Astrocyte (in vitro differentiated cells and primary cell): ENCODE results near the gene STXBP2. TPM values are rescaled to one million over a fixed set of nuclear protein-coding genes. Genes with fewer than 3 reads are reported as not detected.

Experiments used
- DNase-seq: peaks from one replicate; pipeline ENCODE4 v3.0.0-alpha.2; 2010; ENCODE audit warnings: low read depth
- FAIRE-seq: peaks from 2 replicates; lab custom pipeline; 2011; peaks lifted over from hg19 to GRCh38; lab: Jason Lieb, UNC
- H2AFZ ChIP-seq: 2 replicates; pipeline ENCODE4 v1.6.0; 2012; ENCODE audit warnings: low read depth, low read length, inconsistent platforms
- H3K27ac ChIP-seq: 2 replicates; pipeline ENCODE4 v1.5.1; 2011; ENCODE audit warnings: low read depth, low read length, inconsistent platforms
- H3K27me3 ChIP-seq: 2 replicates; pipeline ENCODE4 v1.6.0; 2011; ENCODE audit warnings: low read length, inconsistent platforms; ENCODE audit not compliant: insufficient read depth
- H3K36me3 ChIP-seq: 2 replicates; pipeline ENCODE4 v1.5.1; 2011; ENCODE audit warnings: low read length, inconsistent platforms; ENCODE audit not compliant: insufficient read depth
- H3K4me1 ChIP-seq: 2 replicates; pipeline ENCODE4 v1.5.1; 2011; ENCODE audit warnings: low read length, inconsistent platforms; ENCODE audit not compliant: insufficient read depth
- H3K4me2 ChIP-seq: 2 replicates; pipeline ENCODE4 v1.6.0; 2012; ENCODE audit warnings: low read length, inconsistent platforms
- H3K4me3 ChIP-seq: 2 replicates; pipeline ENCODE4 v1.5.1; 2011; ENCODE audit warnings: low read depth, mild to moderate bottlenecking, low read length, inconsistent platforms; ENCODE audit not compliant: insufficient read depth
- H3K79me2 ChIP-seq: 2 replicates; pipeline ENCODE4 v1.6.0; 2012; ENCODE audit warnings: mild to moderate bottlenecking, low read length, inconsistent platforms; ENCODE audit not compliant: insufficient read depth
- H3K9ac ChIP-seq: 2 replicates; pipeline ENCODE4 v1.6.0; 2012; ENCODE audit warnings: mild to moderate bottlenecking, low read length, inconsistent platforms
- H3K9me3 ChIP-seq: 2 replicates; pipeline ENCODE4 v1.5.1; 2012; ENCODE audit warnings: low read depth, mild to moderate bottlenecking, low read length, inconsistent platforms; ENCODE audit not compliant: insufficient read depth
- H4K20me1 ChIP-seq: 2 replicates; pipeline ENCODE4 v1.6.0; 2012; ENCODE audit warnings: low read length, inconsistent platforms; ENCODE audit not compliant: insufficient read depth
- H3K27ac Mint-ChIP-seq: one replicate; pipeline ENCODE4 v1.8.0; 2021; ENCODE audit warnings: mild to moderate bottlenecking, mixed read lengths; ENCODE audit not compliant: unreplicated experiment
- H3K27me3 Mint-ChIP-seq: one replicate; pipeline ENCODE4 v1.8.0; 2021; ENCODE audit warnings: low read depth, mixed read lengths; ENCODE audit not compliant: unreplicated experiment
- H3K36me3 Mint-ChIP-seq: one replicate; pipeline ENCODE4 v1.8.0; 2021; ENCODE audit warnings: low read depth, mixed read lengths; ENCODE audit not compliant: unreplicated experiment
- H3K4me1 Mint-ChIP-seq: one replicate; pipeline ENCODE4 v1.8.0; 2021; ENCODE audit warnings: low read depth, mixed read lengths; ENCODE audit not compliant: unreplicated experiment
- H3K4me3 Mint-ChIP-seq: one replicate; pipeline ENCODE4 v1.8.0; 2021; ENCODE audit warnings: mild to moderate bottlenecking, moderate library complexity, mixed read lengths; ENCODE audit not compliant: unreplicated experiment
- H3K9me3 Mint-ChIP-seq: one replicate; pipeline ENCODE4 v1.8.0; 2021; ENCODE audit warnings: mild to moderate bottlenecking, mixed read lengths; ENCODE audit not compliant: unreplicated experiment
- EZH2 ChIP-seq: IDR thresholded peaks from 2 replicates; pipeline ENCODE4 v1.6.1; 2012; ENCODE audit warnings: mild to moderate bottlenecking, low read length, inconsistent platforms; ENCODE audit not compliant: insufficient read depth
- total RNA-seq: library from RNA; stranded (reverse); gene quantifications from 2 replicates; pipeline ENCODE4 v1.2.1, GENCODE V29; 2021
- TF ChIP-seq, protein P1 (sequence below): IDR thresholded peaks from 2 replicates; pipeline ENCODE4 v1.5.1; 2011; ENCODE audit warnings: low read depth, mild to moderate bottlenecking, inconsistent platforms, low read length, moderate library complexity; ENCODE audit not compliant: insufficient read depth

STXBP2 gene
- total RNA-seq, 1 donor from 2014 or later = 49.6 TPM

DNA sequence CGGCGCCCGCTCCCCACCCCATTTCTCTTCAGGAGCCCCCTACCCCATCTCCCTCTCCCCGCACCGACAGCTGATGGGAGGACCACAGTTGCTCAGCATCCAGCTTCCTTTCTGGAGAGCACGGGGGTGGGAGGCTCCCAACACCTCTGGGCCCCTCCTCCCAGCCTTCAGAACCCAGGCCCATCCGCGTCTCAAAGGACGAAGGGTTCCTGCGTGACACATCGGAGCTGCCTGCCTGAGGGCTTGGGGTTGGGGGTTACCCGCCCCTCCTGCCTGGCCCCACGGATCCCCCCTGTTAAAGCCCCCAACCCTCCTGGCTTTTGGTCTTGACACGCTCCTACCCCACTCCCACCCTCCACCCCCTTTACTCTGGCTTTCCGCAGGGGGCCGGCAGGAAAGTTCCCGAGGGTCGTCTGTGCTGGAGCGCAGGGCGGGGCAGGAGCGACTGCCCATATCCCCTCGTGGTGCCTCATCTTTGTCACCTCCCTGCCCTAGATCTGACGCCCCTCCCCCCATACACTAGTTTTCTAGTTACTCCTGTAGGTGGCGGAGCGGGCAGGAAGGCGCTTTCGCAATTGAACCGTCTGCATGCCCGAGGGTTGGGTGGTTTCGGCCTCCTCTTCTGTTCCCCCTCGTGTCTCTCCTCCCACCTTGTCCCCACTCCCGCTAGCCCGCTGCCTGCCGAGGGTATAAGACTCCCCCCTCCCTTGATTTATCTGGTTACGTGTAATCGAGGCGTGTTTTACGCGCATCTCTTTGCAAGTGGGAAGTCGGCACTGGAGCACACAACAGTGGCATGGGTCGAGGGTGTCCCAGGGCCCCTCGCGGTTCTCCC is 44.6 kb downstream of the STXBP2 start:
- peaks cover 6% of the 10 kb centered on the region for H3K36me3 Mint-ChIP-seq
- Histone ChIP-seq H4K20me1 (peaks cover 30% of the 10 kb centered on the region), H2AFZ (peak overlapping the region; percentile 89)

DNA sequence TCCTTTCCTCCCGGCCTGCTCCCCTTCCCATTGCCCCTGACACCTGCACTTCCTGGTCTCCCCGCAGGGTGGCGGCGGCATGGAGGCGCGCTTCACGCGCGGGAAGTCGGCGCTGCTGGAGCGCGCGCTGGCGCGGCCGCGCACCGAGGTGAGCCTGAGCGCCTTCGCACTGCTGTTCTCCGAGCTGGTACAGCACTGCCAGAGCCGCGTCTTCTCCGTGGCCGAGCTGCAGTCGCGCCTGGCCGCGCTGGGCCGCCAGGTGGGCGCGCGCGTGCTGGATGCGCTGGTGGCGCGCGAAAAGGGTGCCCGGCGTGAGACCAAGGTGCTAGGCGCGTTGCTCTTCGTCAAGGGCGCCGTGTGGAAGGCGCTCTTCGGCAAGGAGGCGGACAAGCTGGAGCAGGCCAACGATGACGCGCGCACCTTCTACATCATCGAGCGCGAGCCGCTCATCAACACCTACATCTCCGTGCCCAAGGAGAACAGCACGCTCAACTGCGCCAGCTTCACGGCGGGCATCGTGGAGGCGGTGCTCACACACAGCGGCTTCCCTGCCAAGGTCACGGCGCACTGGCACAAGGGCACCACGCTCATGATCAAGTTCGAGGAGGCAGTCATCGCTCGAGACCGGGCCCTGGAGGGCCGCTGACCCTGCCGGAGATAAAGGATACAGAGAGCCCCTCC is 45.4 kb downstream of the STXBP2 start:
- no peak for DNase-seq
- Histone ChIP-seq H3K9ac (peak overlapping the region; percentile 97), H3K9me3 (no peaks in the 10 kb centered on the region), H3K36me3 (no peaks in the 10 kb centered on the region), H3K4me3 (no peak overlapping the region), H3K27me3 (peaks cover 5% of the 10 kb centered on the region), H4K20me1 (peaks cover 30% of the 10 kb centered on the region), H3K79me2 (peaks cover 13% of the 10 kb centered on the region), H3K4me2 (peak overlapping the region; percentile 98), H3K27ac (no peak overlapping the region), H2AFZ (peak overlapping the region; percentile 89), H3K4me1 (peaks cover 8% of the 10 kb centered on the region)
- H3K36me3 Mint-ChIP-seq = peaks cover 6% of the 10 kb centered on the region
- FAIRE-seq = no peak
- H3K4me3 Mint-ChIP-seq = peak overlapping the region; percentile 89
- no peaks in the 10 kb centered on the region for H3K9me3 Mint-ChIP-seq
- H3K27me3 Mint-ChIP-seq = peaks cover 18% of the 10 kb centered on the region
- no peaks in the 10 kb centered on the region for H3K4me1 Mint-ChIP-seq
- TF ChIP-seq, protein P1, sequence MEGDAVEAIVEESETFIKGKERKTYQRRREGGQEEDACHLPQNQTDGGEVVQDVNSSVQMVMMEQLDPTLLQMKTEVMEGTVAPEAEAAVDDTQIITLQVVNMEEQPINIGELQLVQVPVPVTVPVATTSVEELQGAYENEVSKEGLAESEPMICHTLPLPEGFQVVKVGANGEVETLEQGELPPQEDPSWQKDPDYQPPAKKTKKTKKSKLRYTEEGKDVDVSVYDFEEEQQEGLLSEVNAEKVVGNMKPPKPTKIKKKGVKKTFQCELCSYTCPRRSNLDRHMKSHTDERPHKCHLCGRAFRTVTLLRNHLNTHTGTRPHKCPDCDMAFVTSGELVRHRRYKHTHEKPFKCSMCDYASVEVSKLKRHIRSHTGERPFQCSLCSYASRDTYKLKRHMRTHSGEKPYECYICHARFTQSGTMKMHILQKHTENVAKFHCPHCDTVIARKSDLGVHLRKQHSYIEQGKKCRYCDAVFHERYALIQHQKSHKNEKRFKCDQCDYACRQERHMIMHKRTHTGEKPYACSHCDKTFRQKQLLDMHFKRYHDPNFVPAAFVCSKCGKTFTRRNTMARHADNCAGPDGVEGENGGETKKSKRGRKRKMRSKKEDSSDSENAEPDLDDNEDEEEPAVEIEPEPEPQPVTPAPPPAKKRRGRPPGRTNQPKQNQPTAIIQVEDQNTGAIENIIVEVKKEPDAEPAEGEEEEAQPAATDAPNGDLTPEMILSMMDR = no peak
- TF ChIP-seq EZH2 = no peak
- no peak overlapping the region for H3K27ac Mint-ChIP-seq

More for the DNA sequence above, 44.6 kb downstream of the STXBP2 start:
- Mint-ChIP-seq H3K27me3 (peaks cover 26% of the 10 kb centered on the region), H3K4me1 (no peaks in the 10 kb centered on the region), H3K27ac (no peak overlapping the region), H3K9me3 (no peaks in the 10 kb centered on the region), H3K4me3 (peak overlapping the region; percentile 89)
- Histone ChIP-seq H3K36me3 (no peaks in the 10 kb centered on the region), H3K9me3 (no peaks in the 10 kb centered on the region), H3K4me3 (peak overlapping the region; percentile 87), H3K27ac (peak overlapping the region; percentile 65), H3K9ac (peak overlapping the region; percentile 97), H3K4me2 (peak overlapping the region; percentile 98), H3K4me1 (peaks cover 8% of the 10 kb centered on the region), H3K27me3 (peaks cover 5% of the 10 kb centered on the region), H3K79me2 (peaks cover 13% of the 10 kb centered on the region)
- DNase-seq = peak; percentile 35
- FAIRE-seq = no peak
- TF ChIP-seq EZH2 = no peak
- TF ChIP-seq, protein P1 = no peak
